ENCODE data around the gene C9orf50. TPM values are rescaled to one million over a fixed set of nuclear protein-coding genes. Genes with fewer than 3 reads are reported as not detected.

C9orf50 gene
- total RNA-seq, 1 donor from 2014 or later, result not detected

DNA sequence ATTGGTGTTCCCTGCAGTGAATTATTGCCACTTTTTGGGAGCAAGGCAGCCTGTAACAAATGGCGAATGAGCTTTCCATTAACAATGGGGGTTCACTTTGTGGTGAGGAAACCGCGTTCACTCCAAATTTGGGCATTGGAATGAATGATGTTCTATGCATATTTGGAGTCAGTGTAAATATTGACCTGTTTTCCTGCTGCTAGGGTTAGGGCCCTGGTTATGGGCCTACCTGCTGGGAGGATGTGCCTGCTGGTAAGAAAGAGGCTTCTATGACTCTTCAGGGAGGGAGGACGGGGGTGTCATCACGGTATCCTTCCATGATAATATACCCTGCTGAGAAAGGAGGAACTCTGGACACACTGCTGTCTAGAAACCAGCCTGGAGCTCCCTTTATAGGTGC, 29.0 kb downstream of the C9orf50 start:
- no peak for DNase-seq (ENCODE audit: low spot score)

DNA sequence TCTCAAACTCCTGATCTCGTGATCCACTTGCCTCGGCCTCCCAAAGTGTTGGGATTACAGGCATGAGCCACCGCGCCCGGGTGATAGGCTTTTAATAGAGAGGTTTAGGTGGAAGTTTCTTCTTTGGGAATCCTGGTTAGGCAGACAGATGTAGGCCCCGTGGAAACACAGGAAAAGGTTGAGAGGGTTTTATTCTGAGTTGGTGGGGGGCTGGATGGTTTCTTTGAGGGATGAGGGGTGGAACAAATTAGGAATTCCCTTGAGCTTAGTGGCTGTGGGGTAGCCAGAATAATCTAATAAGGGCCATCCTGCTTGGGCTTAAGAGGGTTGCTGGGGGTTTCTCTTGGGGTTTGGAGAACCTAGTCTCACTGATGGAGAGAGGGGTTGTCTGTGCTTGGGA, 30.4 kb downstream of the C9orf50 start:
- no peak for DNase-seq (ENCODE audit: low spot score)

DNA sequence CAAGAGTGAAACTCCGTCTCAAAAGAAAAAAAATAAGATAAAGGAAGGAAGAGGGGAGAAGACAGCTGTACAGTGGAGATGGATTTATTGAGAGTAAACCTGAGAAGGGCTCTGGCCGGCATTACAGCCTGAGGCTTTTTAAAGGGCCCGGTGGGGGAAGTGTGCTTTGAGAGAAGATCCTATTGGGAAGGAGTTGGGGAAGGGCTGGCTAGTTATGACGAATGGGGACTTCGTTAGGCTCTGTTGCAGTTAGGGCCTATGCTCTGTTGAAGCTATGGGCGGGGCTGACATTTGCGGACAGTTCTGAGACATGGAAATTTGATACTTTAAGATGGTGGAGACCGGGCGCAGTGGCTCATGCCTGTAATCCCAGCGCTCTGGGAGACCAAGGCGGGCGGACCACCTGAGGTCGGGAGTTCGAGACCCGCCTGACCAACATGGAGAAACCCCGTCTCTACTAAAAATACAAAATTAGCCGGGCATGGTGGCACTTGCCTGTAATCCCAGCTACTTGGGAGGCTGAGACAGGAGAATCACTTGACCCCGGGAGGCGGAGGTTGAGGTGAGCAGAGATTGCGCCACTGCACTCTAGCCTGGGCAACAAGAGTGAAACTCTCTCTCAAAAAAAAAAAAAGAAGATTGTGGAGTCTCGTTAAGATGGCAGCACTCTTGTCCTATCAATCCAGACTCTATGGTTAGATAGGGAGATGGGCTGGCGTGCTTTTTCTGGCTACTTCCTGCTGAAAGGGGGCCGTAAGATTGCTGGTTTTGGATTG, 33.2 kb downstream of the C9orf50 start:
- no peak for DNase-seq (ENCODE audit: low spot score)

DNA sequence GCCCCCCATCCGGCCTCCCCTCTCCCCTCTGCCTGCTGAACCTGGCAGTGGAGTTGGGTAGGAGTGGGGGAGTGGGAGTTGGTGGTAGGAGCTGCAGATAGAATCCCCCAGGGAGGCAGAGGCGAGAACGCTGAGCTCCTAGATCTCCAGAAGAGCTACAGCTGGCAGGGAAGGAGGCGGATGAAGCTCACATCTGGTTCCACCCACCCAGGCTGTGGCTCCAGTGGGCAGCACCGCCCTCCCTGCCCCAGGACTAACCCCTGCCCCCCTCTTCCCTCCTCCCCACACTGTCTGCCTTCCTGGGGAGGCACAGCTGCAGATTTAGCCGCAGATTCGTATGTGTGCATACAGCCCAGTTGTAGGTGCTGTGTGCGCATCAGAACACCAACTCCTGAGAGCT, 34.2 kb downstream of the C9orf50 start:
- DNase-seq (ENCODE audit: low spot score), result no peak

DNA sequence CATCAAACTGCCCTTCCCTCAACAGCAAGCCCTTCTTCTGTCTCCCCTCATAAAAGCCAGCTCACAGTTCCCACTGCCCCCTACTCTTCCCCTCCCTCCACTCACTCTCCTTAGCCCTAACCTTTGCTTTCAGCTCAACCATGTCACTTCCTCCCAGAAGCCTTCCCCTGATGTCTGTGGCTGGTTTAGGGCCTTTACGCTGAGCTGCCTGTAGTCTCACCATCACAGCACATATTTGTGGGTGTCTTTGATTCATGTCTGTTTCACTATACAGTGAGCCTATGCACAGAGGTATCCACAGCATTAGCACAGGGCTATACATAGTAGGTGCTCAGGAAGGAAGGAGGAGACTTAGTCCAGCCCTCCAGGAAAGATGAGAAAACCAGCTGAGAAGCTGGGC, 34.7 kb downstream of the C9orf50 start:
- DNase-seq (ENCODE audit: low spot score), result no peak

DNA sequence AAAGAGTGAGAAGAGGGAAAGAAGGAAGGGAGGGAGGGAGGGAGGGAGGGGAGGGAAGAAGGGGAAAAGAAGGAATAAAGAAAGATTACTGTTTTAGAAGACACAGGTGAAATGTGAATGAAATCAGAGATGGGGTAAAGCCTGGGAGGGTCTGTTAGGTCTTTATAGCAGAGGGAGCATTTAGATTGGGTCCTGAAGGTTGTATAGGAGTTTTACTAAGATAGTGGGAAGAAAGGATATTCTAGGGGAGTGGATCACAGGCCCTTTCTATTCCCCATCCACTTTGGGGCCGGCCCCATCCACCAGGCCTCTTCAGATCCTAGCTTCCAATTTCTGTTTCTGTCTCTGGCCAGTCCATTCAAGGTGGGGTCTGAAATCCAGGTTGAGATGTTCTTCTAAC, 35.5 kb downstream of the C9orf50 start:
- DNase-seq (ENCODE audit: low spot score), result no peak

DNA sequence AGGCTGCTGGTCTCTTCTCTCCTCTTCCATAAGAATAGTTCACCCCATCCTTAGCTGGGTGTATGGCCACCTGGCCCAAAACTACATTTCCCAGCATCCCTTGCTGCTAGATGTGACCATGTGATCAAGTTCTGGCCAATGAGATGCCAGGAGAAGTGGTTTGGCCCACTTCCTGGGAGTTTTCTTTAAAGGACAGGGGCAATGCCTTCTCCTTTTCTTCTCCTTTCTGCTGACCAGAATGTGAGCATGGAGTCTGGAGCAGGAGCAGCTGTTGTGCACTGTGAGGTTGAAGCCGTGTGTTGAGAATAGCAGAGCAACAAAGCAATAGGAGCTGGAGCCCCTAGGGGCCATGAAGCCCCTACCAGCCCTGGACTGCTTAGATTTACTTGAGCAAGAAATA, 36.8 kb downstream of the C9orf50 start:
- DNase-seq (ENCODE audit: low spot score), result peak; percentile 70

DNA sequence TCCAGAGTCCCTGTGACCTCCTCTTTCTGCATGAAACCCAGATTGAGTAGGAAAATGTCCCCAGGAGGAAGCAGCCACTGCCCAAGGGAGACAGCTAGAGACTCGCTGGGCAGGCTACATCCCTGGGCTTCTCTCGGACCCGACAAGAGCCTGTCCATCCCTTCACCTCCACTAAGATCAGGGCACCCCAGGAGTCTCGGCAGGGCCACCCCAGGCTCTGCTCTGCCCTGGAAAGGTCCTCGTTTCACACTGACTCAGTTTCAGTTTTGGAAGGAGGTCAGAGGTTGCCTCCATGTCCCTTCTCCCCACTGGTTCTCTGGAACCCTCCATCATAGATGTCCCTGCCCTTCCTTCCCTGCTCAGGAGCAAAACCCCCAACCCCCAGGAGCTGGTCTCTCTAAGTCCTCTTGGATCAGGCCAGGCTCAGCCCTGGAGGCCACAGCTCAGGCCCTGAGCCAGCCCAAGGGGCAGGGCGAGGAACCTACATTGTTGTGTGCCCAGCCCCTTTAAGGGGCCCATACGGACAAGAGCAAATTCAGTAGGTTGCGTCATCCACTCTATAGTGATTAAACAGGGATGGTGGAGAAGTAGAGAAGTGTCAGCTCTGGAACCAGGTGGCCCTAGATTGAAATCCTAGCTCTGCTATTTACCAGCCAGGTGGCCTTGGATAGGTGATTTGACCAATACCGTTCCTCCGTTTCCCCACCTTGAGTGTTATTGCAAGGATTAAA, 37.4 kb downstream of the C9orf50 start:
- DNase-seq (ENCODE audit: low spot score), result no peak

DNA sequence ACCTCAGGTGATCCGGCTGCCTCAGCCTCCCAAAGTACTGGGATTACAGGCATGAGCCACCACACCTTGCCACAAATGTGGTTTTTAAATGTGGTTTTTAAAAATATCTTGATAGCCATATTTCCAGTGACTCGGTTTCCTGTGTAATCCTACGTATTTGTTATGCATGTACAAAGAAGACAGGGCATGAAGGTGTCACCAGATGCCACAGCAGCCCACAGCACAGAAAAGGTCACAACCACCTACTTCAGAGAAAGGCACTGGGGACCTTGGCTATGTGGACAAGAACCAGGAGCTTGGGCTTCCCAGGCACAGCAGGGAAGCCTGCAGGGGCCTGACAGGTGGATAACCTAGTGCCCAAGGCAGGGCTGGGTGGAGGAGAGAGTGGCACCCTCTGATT, 38.0 kb downstream of the C9orf50 start:
- DNase-seq (ENCODE audit: low spot score), result no peak

DNA sequence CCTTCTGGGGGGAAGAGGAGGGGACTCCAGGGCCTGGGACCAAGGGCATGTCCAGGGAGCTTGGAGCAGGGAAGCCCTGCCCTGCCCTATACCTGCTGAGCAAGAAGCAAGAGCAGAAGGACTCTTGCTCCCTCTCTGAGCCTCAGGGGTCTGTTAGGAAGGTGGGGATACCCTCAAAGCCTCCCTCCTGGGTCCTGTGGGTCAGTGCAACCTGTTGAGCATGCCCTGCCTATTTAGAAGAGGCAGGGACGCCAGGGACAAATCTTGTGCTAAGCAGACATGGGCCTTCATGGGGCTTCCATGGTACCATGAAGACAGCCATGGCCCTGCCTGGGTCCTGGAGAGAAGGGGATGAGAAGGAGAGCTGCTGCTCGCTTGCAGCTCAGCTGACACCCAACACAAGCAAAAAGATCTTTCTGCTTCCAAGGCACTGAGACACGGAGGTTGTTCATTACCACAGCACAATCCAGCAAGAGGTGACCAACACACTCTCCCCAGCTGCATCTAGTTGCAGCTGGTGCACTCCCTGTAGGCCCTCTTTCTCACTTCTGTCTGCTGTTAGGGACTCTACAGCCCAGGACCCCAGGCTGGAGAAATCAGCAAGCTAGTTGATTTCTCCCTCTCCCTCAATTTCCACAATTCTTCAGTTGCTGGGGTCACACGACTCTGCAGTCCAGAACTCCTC, 39.3 kb downstream of the C9orf50 start:
- DNase-seq (ENCODE audit: low spot score), result no peak

DNA sequence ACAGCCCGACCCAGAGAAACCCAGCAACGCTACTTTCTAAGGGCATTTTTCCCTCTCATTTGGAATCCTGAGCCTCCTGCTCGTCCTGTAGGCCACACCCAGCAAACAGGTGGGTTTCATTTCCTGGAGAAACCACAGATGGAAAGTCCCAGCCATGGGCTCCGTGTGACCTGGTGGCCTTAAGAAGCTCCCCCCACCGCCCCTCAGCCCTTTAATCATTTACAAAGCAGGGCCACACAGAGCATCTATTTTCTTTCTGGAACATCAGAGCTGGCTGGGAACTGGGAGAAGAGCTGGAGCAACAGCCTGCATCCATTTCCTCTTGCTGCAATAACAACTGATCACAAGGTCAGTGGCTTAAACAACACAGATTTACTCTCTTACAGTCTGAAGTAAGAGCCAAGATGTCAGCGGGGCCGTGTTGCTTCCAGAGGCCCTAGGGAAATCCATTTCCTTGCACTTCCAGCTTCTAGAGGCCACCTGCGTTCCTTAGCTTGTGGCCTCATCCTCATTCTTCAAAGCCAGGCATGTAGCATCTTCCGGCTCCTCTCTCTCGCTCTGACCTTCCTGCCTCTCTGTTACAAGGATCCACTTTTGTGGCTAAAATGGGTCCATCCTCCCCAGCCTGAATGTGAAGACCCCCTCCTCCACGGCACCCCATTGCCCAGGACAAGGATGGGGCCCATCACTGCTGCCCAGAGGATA, 40.5 kb downstream of the C9orf50 start:
- no peak for DNase-seq (ENCODE audit: low spot score)

DNA sequence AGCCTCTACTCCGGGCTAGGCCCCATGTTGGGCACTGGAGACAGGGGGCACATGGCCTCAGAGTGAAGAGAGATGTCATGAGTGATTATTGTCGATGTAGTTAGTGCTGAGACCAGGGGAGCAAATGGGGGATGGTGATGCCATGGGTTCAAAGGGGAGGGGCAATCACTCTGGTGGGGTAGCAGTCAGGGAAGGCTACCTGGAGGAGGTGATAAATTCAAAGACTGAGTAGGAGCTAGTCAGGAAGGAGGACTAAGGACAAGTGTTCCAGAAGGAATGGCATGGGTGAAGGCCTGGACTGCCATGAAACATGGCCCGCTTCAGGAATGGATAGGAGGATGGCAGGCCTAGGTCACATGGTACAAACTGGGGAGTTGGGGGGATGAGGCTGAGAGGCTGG, 41.6 kb downstream of the C9orf50 start:
- no peak for DNase-seq (ENCODE audit: low spot score)

DNA sequence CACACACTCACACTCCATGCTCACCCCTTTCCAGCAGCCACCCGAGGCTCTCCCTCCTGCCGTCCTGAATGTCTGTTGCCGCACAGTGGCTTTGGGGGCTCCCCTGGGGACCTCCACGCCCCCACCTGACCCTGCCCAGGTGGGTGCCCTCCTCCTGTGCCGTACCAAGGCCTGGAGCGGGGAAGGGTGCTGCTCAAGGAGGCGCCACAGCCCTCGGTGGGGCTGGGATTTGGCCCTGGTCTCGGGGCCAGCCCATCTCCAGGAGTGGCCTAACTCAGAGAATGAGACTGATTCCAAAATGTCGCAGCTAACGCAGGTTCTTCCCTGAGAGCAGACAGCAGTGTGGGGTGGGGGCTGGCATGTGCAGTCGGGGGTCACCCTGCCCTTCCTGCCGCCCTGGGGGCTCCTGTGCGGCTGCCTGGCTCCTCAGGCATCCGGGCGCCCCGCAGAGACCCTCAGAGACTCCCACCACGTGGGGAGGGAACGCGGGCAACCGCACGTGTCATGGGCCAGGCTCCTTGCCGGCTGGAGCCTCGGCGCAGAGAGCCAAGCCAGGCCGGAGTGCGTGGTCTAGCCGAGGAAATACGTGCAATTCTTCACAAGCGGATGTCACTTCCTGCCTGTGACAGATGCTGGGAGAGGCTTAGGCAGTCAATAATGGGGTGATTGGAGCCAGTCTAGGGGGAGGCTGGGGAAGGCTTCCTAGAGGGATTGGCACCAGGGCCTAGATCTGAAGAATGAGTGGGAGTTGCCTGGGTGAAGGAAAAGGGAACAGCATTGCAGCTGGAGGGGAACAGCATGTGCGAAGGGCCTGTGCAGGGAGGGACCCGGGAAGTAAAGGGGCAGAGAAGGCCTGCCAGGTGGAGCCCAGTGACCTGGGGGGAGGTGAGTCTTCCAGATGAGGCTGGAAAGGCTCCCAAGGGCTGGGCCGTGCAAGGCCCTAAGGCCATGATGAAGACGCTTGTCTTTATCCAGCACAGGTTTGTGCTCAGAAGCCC, 44.1 kb downstream of the C9orf50 start:
- DNase-seq (ENCODE audit: low spot score), result no peak

DNA sequence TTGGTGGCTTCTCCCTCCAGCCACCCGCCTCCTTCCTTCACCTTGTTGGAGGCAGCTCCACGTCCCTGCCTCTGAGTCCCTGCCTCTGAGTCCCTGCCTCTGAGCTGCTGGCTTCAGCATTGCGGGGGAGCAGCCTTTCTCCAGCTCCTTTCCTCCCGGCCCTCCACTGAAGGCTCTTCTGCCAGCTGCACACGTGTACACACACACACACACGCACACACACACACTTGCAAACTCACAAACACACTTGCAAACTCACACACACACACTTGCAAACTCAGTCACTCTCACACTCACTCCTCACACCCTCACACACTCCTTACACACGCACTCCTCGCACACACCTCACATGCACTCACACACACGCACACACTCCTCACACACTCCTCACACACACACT, 45.1 kb downstream of the C9orf50 start:
- DNase-seq (ENCODE audit: low spot score), result no peak

DNA sequence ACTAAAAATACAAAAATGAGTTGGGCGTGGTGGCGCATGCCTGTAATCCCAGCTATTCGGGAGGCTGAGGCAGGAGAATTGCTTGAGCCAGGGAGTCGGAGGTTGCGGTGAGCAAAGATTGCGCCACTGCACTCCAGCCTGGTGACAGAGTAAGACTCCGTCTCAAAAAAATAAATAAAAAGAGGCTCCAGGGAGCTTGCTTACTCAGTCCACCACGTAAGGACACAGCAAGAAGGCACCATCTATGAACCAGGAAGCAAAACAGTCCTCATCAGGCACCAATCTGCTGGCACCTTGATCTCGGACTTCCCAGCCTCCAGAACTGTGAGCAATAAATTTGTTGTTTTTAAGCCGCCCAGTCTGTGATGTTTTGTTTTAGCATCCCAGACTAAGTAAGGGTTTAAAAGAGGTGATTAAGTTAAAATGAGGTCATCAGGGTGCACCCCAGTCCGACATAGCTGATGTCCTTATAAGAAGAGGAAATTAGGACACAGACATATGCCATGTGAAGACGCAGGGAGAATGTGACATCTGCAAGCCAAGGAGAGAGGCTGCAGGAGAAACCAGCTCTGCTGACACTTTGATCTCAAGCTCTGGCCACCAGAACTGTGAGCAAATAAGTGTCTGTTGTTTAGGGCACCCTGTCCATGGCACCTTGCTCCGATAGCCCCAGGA, 45.9 kb downstream of the C9orf50 start:
- DNase-seq (ENCODE audit: low spot score), result no peak

DNA sequence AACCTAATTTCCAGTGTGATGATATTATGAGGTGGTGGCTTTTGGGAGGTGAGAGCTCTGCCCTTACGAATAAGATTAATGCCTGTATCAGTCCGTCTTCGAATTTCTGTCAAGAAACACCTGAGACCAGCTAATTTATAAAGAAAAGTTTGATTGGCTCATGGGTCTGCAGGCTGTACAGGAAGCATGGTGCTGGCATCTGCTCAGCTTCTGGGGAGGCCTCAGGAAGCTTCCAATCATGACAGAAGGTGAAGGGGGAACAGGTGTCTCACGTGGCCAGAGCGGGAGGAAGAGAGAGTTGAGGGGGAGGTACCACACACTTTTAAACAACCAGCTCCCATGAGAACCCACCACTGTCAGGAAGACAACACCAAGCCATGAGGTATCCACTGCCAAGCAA, 46.9 kb downstream of the C9orf50 start:
- DNase-seq (ENCODE audit: low spot score), result no peak

DNA sequence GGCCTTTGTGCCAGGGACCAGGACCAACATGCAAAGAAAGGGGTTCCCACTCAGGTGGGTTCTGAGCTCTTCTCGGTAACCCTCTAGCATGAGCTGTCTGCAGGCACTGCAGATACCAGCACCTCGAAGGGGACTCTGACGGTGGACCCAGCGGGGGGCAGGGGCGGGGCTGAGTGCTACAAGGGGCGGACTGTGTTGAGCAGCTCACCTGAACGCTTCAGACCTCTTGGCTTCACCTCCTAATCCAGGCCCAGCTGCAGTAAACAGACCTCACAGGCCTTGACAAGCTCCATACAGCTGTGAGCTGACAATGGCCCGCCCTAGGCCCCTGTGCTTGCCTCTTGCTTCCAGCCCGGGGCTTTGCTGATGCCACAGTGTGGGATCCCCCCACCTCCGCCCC, 48.4 kb downstream of the C9orf50 start:
- DNase-seq (ENCODE audit: low spot score), result no peak

DNA sequence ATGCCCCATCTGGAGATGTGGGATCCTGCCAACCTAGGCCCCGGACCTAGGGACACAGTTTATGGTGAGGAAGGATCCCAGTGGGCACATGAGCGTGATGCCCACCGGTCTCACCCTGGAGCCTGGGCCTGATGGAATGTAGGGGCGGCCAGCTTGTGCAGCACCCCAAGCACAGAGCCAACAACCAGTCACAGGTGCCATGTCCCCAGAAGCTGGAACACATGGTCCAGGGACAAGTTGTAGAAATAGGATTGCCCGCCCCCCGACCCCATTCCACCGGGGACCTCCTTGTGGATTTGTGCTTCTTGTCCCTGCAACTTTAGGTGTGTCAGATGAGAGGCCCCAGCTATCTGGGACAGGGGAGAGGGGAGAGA, 48.9 kb downstream of the C9orf50 start:
- no peak for DNase-seq (ENCODE audit: low spot score)

DNA sequence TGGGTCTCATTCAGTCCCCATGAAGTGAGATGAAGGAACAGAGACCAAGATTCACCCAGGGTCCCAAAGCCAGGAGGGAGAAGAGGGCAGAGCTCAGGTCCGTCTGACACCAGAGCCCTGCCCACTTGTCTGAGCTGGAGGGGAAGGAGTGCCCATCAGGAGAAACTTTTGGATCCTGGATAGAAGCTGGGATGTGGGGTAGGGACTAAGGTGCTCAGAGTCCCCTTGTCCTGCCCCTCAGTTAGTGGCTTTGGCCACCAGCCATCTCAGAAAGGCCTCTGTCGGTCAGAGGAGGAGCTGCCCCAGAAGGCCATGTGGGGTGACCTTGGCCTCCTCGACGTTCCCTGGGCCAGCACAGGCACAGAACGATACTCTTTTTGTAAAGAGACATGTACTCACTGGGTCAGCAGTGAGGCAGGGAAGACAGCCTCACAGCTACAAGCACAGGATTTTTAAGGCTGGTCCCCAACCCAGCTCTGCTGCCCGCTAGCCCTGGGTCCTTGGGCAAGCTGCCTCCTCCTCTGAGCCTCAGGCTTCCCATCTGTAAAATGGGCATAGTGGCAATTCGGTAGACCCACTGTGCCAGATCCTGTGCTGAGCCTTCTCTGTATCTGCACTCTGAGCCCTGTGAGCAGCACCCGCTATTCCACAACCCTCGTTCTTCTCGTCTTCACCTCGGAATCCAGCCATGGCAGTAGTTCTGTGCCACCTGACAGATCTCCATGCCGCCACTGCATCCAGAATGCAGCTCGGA, 49.4 kb downstream of the C9orf50 start:
- no peak for DNase-seq (ENCODE audit: low spot score)
